ENCODE measurements around the gene DRD2.

The DRD2 gene

GRCh38 chr11:113376156-113376555, 99.0 kb downstream of the DRD2 start:
- TF ChIP-seq, protein P1, sequence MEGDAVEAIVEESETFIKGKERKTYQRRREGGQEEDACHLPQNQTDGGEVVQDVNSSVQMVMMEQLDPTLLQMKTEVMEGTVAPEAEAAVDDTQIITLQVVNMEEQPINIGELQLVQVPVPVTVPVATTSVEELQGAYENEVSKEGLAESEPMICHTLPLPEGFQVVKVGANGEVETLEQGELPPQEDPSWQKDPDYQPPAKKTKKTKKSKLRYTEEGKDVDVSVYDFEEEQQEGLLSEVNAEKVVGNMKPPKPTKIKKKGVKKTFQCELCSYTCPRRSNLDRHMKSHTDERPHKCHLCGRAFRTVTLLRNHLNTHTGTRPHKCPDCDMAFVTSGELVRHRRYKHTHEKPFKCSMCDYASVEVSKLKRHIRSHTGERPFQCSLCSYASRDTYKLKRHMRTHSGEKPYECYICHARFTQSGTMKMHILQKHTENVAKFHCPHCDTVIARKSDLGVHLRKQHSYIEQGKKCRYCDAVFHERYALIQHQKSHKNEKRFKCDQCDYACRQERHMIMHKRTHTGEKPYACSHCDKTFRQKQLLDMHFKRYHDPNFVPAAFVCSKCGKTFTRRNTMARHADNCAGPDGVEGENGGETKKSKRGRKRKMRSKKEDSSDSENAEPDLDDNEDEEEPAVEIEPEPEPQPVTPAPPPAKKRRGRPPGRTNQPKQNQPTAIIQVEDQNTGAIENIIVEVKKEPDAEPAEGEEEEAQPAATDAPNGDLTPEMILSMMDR (IDR thresholded peaks at IDR 0.05; ENCODE audit: borderline replicate concordance, extremely low read depth, low read length, poor library complexity, severe bottlenecking), result no peak
- TF ChIP-seq EZH2 (IDR thresholded peaks at IDR 0.05; ENCODE audit: borderline replicate concordance, low read depth, low read length, severe bottlenecking), result no peak
- Histone ChIP-seq H2AFZ (ENCODE audit: low read depth, low read length) (no peak overlapping the region), H3K27me3 (ENCODE audit: insufficient read depth, low read length, poor library complexity) (peaks cover 3% of the 10 kb centered on the region), H4K20me1 (ENCODE audit: insufficient read depth, low read length) (no peaks in the 10 kb centered on the region), H3K4me3 (ENCODE audit: low read depth in 1 of 2, low read length in 2 of 2) (no peak overlapping the region), H3K9me3 (ENCODE audit: insufficient read depth, low read length, severe bottlenecking) (no peaks in the 10 kb centered on the region), H3K4me1 (ENCODE audit: insufficient read depth, low read length) (no peaks in the 10 kb centered on the region), H3K27ac (ENCODE audit: low read length) (no peak overlapping the region), H3K36me3 (ENCODE audit: insufficient read depth, low read length) (no peaks in the 10 kb centered on the region), H3K79me2 (ENCODE audit: insufficient read depth, low read length) (no peaks in the 10 kb centered on the region), H3K4me2 (ENCODE audit: insufficient read depth, low read length) (no peak overlapping the region), H3K9ac (ENCODE audit: low read depth, low read length) (no peak overlapping the region)
- no peak for DNase-seq
- no peak for ATAC-seq (ENCODE audit: insufficient read depth, low read depth)

DNA sequence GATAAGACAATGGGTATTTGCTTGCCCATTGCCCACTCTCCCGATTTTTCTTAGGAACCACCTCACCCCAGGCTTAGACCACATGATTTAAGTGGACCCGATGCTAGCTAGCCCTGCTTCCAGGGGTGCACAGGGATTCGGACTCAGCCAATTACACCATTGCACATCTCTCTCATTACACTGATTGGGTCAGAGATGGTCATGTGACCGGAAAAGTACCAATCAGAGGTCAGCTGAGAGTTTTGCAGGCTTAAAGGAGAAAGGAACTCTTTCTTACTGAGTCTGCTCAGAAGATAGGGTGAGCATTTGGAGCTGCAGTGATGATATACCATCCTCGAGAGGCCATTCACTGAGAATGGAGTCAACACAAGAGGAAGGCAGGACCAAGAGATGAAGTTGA, 99.8 kb downstream of the DRD2 start:
- Histone ChIP-seq H3K4me2 (ENCODE audit: insufficient read depth, low read length) (no peak overlapping the region), H4K20me1 (ENCODE audit: insufficient read depth, low read length) (no peaks in the 10 kb centered on the region), H3K9me3 (ENCODE audit: insufficient read depth, low read length, severe bottlenecking) (no peaks in the 10 kb centered on the region), H2AFZ (ENCODE audit: low read depth, low read length) (no peak overlapping the region), H3K36me3 (ENCODE audit: insufficient read depth, low read length) (no peaks in the 10 kb centered on the region), H3K27ac (ENCODE audit: low read length) (no peak overlapping the region), H3K79me2 (ENCODE audit: insufficient read depth, low read length) (no peaks in the 10 kb centered on the region), H3K9ac (ENCODE audit: low read depth, low read length) (no peak overlapping the region), H3K27me3 (ENCODE audit: insufficient read depth, low read length, poor library complexity) (peaks cover 3% of the 10 kb centered on the region), H3K4me1 (ENCODE audit: insufficient read depth, low read length) (no peaks in the 10 kb centered on the region), H3K4me3 (ENCODE audit: low read depth in 1 of 2, low read length in 2 of 2) (no peak overlapping the region)
- DNase-seq, result no peak
- no peak for ATAC-seq (ENCODE audit: insufficient read depth, low read depth)
- TF ChIP-seq EZH2 (IDR thresholded peaks at IDR 0.05; ENCODE audit: borderline replicate concordance, low read depth, low read length, severe bottlenecking), result no peak
- TF ChIP-seq, protein P1 (IDR thresholded peaks at IDR 0.05; ENCODE audit: borderline replicate concordance, extremely low read depth, low read length, poor library complexity, severe bottlenecking), result no peak

- Histone ChIP-seq H3K79me2 (ENCODE audit: insufficient read depth, low read length) (no peaks in the 10 kb centered on the region), H2AFZ (ENCODE audit: low read depth, low read length) (no peak overlapping the region), H3K4me3 (ENCODE audit: low read depth in 1 of 2, low read length in 2 of 2) (no peak overlapping the region), H3K27me3 (ENCODE audit: insufficient read depth, low read length, poor library complexity) (peaks cover 3% of the 10 kb centered on the region), H3K9me3 (ENCODE audit: insufficient read depth, low read length, severe bottlenecking) (no peaks in the 10 kb centered on the region), H4K20me1 (ENCODE audit: insufficient read depth, low read length) (no peaks in the 10 kb centered on the region), H3K36me3 (ENCODE audit: insufficient read depth, low read length) (no peaks in the 10 kb centered on the region), H3K9ac (ENCODE audit: low read depth, low read length) (no peak overlapping the region), H3K4me2 (ENCODE audit: insufficient read depth, low read length) (no peak overlapping the region), H3K4me1 (ENCODE audit: insufficient read depth, low read length) (no peaks in the 10 kb centered on the region), H3K27ac (ENCODE audit: low read length) (no peak overlapping the region)
- DNase-seq, result no peak
- TF ChIP-seq EZH2 (IDR thresholded peaks at IDR 0.05; ENCODE audit: borderline replicate concordance, low read depth, low read length, severe bottlenecking), result no peak
- TF ChIP-seq, protein P1 (IDR thresholded peaks at IDR 0.05; ENCODE audit: borderline replicate concordance, extremely low read depth, low read length, poor library complexity, severe bottlenecking), result no peak
- no peak for ATAC-seq (ENCODE audit: insufficient read depth, low read depth)
These were observed 101.1 kb downstream of the DRD2 start for GRCh38 chr11:113373981-113374560.

Data from DND-41 (cell line).